Measurements from ENCODE around the gene BIK.

- TF ChIP-seq CTCF (IDR thresholded peaks at IDR 0.05): no peak
- TF ChIP-seq POLR2A (IDR thresholded peaks at IDR 0.05): no peak
- TF ChIP-seq EP300 (IDR thresholded peaks at IDR 0.05): no peak
These were observed 21.9 kb upstream of the BIK start for GRCh38 chr22:43088627-43088983.

All from stomach (tissue), 4 donors.